ENCODE measurements around the gene DUOXA2. TPM values are rescaled to one million over a fixed set of nuclear protein-coding genes. Genes with fewer than 3 reads are reported as not detected.

DUOXA2 gene
- not detected in 2 replicates for total RNA-seq

DNA sequence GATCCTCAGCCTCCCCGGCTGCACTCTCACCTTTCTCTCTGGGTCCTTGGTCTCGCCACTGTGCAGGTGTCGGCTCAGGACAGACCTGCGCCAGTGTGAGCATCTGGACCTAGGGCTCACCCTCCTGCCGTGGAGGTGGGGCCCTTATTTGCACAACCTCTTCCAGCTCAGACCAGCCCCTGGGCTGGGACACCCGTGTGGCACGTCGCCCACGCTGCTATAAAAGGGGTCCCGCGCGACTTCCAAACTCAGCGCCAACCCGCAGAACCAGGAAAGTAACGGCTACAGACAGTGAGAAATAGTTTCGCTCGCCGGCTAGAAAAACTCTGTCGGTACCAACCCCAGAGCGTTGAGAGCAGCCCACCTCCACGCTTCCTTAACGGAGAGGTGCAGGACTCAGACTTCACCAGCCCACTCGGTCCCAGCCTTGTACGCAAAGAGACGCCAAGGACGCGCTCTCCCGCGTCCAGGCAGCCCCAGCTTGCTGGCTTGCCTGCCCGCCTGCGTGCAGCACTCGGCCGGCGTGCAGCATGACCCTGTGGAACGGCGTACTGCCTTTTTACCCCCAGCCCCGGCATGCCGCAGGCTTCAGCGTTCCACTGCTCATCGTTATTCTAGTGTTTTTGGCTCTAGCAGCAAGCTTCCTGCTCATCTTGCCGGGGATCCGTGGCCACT, at the start of gene DUOXA2, which contains the start of gene DUOX2:
DUOXA2 (plus strand) TSS at position 251 of the 675 bp plus-strand sequence; CDS start at position 531, 280 bp downstream.
DUOX2 (minus strand) TSS at position 97 of the 675 bp plus-strand sequence. CDS start 761 bp downstream, outside the sequence.

DNA sequence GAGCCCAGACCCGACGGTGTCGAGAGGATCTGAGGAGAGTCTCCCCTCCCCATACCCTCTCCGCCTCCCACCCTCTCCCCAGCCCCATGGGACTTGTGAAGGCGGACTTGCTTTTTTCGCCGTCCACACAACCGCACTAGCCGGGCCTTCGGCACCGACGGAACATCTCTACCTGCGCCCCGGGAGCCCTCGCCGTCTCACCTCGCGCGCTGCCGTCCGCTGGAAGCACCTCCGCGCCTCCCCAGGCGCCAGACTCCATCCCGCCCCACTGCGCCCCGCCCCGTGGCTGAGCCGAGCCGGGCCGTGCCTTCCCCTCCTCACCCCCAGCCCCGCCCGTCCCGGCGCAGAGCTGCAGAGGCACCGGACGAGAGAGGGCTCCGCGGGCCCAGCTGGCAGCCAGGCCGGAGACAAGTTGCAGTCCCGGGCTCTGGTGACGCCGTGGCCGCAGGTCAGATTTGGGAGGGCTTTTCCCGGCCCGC, 15.6 kb downstream of the DUOXA2 start, which contains the start of the genes DUOX1 and DUOXA1:
DUOX1 (plus strand) TSS at position 344 of the 479 bp plus-strand sequence. CDS start 1,973 bp downstream, outside the sequence.
DUOXA1 (minus strand) TSS at position 229 of the 479 bp plus-strand sequence. CDS start 6,865 bp downstream, outside the sequence.

Other genes starting within 250 kb of the DUOXA2 start
- gene TERB2, start 157.6 kb upstream of the DUOXA2 start, total RNA-seq: not detected in 2 replicates
- 10.7 and 28.3 TPM in 2 replicates for gene SORD, start 91.1 kb upstream of the DUOXA2 start, total RNA-seq
- gene DUOX2, start 154 bp upstream of the DUOXA2 start, total RNA-seq: 0.05 TPM in 1 of 2 replicates, not detected in the other
- gene DUOXA1, start 15.6 kb downstream of the DUOXA2 start, total RNA-seq: not detected in 2 replicates
- not detected in 2 replicates for gene DUOX1, start 15.7 kb downstream of the DUOXA2 start, total RNA-seq
- gene SHF, start 73.6 kb downstream of the DUOXA2 start, total RNA-seq: 1.5 TPM in 2 replicates
- gene SLC28A2, start 137.9 kb downstream of the DUOXA2 start, total RNA-seq: not detected in 2 replicates

Measured in smooth muscle cell of the umbilical artery (primary cell).